AG04450 (cell line): ENCODE results near the gene ANOS1. TPM values are rescaled to one million over a fixed set of nuclear protein-coding genes. Genes with fewer than 3 reads are reported as not detected.
A peak's percentile ranks its signal among the peaks of the same experiment; 100 is the strongest.

Experiments
- CTCF ChIA-PET: fragments of 300-600, 350-600 bp; formaldehyde crosslinking; extraction: SDS; loops from one replicate; lab custom pipeline; 2022; ENCODE audit warnings: antibody characterized with exemption, inconsistent platforms; lab: Charles Lee
- POLR2A ChIA-PET: fragments of 350-600 bp; formaldehyde crosslinking; extraction: SDS; loops from one replicate; lab custom pipeline; 2021; ENCODE audit warnings: antibody characterized with exemption, inconsistent platforms; lab: Yijun Ruan, JAX
- DNase-seq: peaks from one replicate; pipeline ENCODE4 v3.0.0-alpha.2; 2011; ENCODE audit warnings: low read depth, low spot score
- H3K27ac ChIP-seq: one replicate; pipeline ENCODE4 v1.5.1; 2012; ENCODE audit warnings: low read depth, low read length, control low read depth
- H3K27me3 ChIP-seq: one replicate; pipeline ENCODE4 v1.6.0; 2012; ENCODE audit warnings: low read length; ENCODE audit not compliant: control insufficient read depth, insufficient read depth
- H3K4me3 ChIP-seq: 2 replicates; pipeline ENCODE4 v1.5.1; 2011; ENCODE audit warnings: mild to moderate bottlenecking, low read depth, low read length, control low read depth
- H3K9me3 ChIP-seq: 2 replicates; pipeline ENCODE4 v1.5.1; 2012; ENCODE audit warnings: low read length; ENCODE audit not compliant: control insufficient read depth, insufficient read depth
- CTCF ChIP-seq: IDR thresholded peaks from 2 replicates; pipeline ENCODE4 v1.5.1; 2011; ENCODE audit warnings: low read depth, low read length, control low read depth, inconsistent platforms
- polyA plus RNA-seq: library from polyadenylated mRNA; depleted of rRNA; stranded (reverse); fragments of >200 nt; gene quantifications from 2 replicates; pipeline ENCODE4 v1.2.3, GENCODE V29; 2011

ANOS1 gene
- polyA plus RNA-seq, 1 experiment: 0.30 TPM

GRCh38 chrX:8741981-8742380 lies 10.0 kb upstream of the ANOS1 start:
- ChIA-PET POLR2A (no interaction called here), CTCF (interaction anchor here (0.6 to 7.8 kb wide), 3 partner anchors 72 to 745 kb away, joined by 4 to 91 read pairs (median 4); no protein-coding TSS in a partner anchor)
- H3K9me3 ChIP-seq: no peaks in the 10 kb centered on the region

GRCh38 chrX:8738588-8739189 lies 6.8 kb upstream of the ANOS1 start:
- H3K4me3 ChIP-seq: no peak overlapping the region
- no peak overlapping the region for H3K27ac ChIP-seq
- no peaks in the 10 kb centered on the region for H3K27me3 ChIP-seq
- TF ChIP-seq CTCF: peak; percentile 58
- DNase-seq: no peak
- CTCF ChIA-PET: interaction anchor here (0.7 to 2.5 kb wide), 17 partner anchors 9 to 811 kb away, joined by 3 to 23 read pairs (median 5); no protein-coding TSS in a partner anchor
- POLR2A ChIA-PET: no interaction called here
- H3K9me3 ChIP-seq: no peaks in the 10 kb centered on the region

More at GRCh38 chrX:8741981-8742380, 10.0 kb upstream of the ANOS1 start:
- Histone ChIP-seq H3K27me3 (no peaks in the 10 kb centered on the region), H3K4me3 (no peak overlapping the region), H3K27ac (no peak overlapping the region)
- TF ChIP-seq CTCF: no peak
- DNase-seq: no peak

- no peak for TF ChIP-seq CTCF
- no peak for DNase-seq
- ChIA-PET POLR2A (no interaction called here), CTCF (interaction anchor here (0.8 to 2.5 kb wide), 15 partner anchors 9 to 810 kb away, joined by 3 to 23 read pairs (median 7); no protein-coding TSS in a partner anchor)
- Histone ChIP-seq H3K27me3 (peaks cover 3% of the 10 kb centered on the region), H3K4me3 (no peak overlapping the region), H3K27ac (no peak overlapping the region), H3K9me3 (no peaks in the 10 kb centered on the region)
These were observed 5.9 kb upstream of the ANOS1 start for GRCh38 chrX:8737883-8738282.

- Histone ChIP-seq H3K4me3 (peak overlapping the region; percentile 44), H3K27ac (no peak overlapping the region), H3K9me3 (no peaks in the 10 kb centered on the region), H3K27me3 (peaks cover 27% of the 10 kb centered on the region)
- POLR2A ChIA-PET: no interaction called here
- CTCF ChIA-PET: interaction anchor here (2.8 kb wide), 1 partner anchor 8 kb away, joined by 11 read pairs; no protein-coding TSS in a partner anchor
- TF ChIP-seq CTCF: no peak
- no peak for DNase-seq
These were observed 952 bp downstream of the ANOS1 start for GRCh38 chrX:8730812-8731558.

- POLR2A ChIA-PET: no interaction called here
- CTCF ChIA-PET: interaction anchor here (0.6 to 2.8 kb wide), 2 partner anchors 9 to 81 kb away, joined by 9 to 11 read pairs; no protein-coding TSS in a partner anchor
These were observed 2.1 kb downstream of the ANOS1 start for GRCh38 chrX:8729811-8730210.

More at GRCh38 chrX:8729811-8730210, 2.1 kb downstream of the ANOS1 start:
- DNase-seq: no peak
- no peak overlapping the region for H3K27ac ChIP-seq
- no peaks in the 10 kb centered on the region for H3K9me3 ChIP-seq
- no peak overlapping the region for H3K4me3 ChIP-seq
- H3K27me3 ChIP-seq: peaks cover 27% of the 10 kb centered on the region
- TF ChIP-seq CTCF: no peak
